Measurements from ENCODE around the gene ATP8B4.

The ATP8B4 gene

GRCh38 chr15:49809894-49810609 is 309.0 kb downstream of the ATP8B4 start:
- no peak overlapping the region for H2AFZ ChIP-seq (ENCODE audit: low read depth, low read length)
- H3K4me1 ChIP-seq (ENCODE audit: insufficient read depth, low read length): no peaks in the 10 kb centered on the region
- no peak overlapping the region for H3K27ac ChIP-seq (ENCODE audit: low read length)
- H3K9me3 ChIP-seq (ENCODE audit: insufficient read depth, low read length, severe bottlenecking): no peaks in the 10 kb centered on the region
- no peaks in the 10 kb centered on the region for H3K27me3 ChIP-seq (ENCODE audit: insufficient read depth, low read length, poor library complexity)
- H3K36me3 ChIP-seq (ENCODE audit: insufficient read depth, low read length): no peaks in the 10 kb centered on the region
- H3K4me2 ChIP-seq (ENCODE audit: insufficient read depth, low read length): no peak overlapping the region
- DNase-seq: no peak
- TF ChIP-seq CTCF (IDR thresholded peaks at IDR 0.05; ENCODE audit: borderline replicate concordance, extremely low read depth, low read length, poor library complexity, severe bottlenecking): no peak
- TF ChIP-seq EZH2 (IDR thresholded peaks at IDR 0.05; ENCODE audit: borderline replicate concordance, low read depth, low read length, severe bottlenecking): no peak
- no peaks in the 10 kb centered on the region for H3K79me2 ChIP-seq (ENCODE audit: insufficient read depth, low read length)
- no peak overlapping the region for H3K4me3 ChIP-seq (ENCODE audit: low read depth in 1 of 2, low read length in 2 of 2)
- H3K9ac ChIP-seq (ENCODE audit: low read depth, low read length): no peak overlapping the region
- no peaks in the 10 kb centered on the region for H4K20me1 ChIP-seq (ENCODE audit: insufficient read depth, low read length)
- no peak for ATAC-seq (ENCODE audit: insufficient read depth, low read depth)

GRCh38 chr15:49808341-49808740 is 310.7 kb downstream of the ATP8B4 start:
- H3K9ac ChIP-seq (ENCODE audit: low read depth, low read length): no peak overlapping the region
- ATAC-seq (ENCODE audit: insufficient read depth, low read depth) (no peak), DNase-seq (no peak)
- no peaks in the 10 kb centered on the region for H3K27me3 ChIP-seq (ENCODE audit: insufficient read depth, low read length, poor library complexity)
- H2AFZ ChIP-seq (ENCODE audit: low read depth, low read length): no peak overlapping the region
- no peaks in the 10 kb centered on the region for H3K4me1 ChIP-seq (ENCODE audit: insufficient read depth, low read length)
- H3K9me3 ChIP-seq (ENCODE audit: insufficient read depth, low read length, severe bottlenecking): no peaks in the 10 kb centered on the region
- no peaks in the 10 kb centered on the region for H4K20me1 ChIP-seq (ENCODE audit: insufficient read depth, low read length)
- H3K27ac ChIP-seq (ENCODE audit: low read length): no peak overlapping the region
- no peak for TF ChIP-seq EZH2 (IDR thresholded peaks at IDR 0.05; ENCODE audit: borderline replicate concordance, low read depth, low read length, severe bottlenecking)
- TF ChIP-seq CTCF (IDR thresholded peaks at IDR 0.05; ENCODE audit: borderline replicate concordance, extremely low read depth, low read length, poor library complexity, severe bottlenecking): no peak
- H3K4me3 ChIP-seq (ENCODE audit: low read depth in 1 of 2, low read length in 2 of 2): no peak overlapping the region
- H3K36me3 ChIP-seq (ENCODE audit: insufficient read depth, low read length): no peaks in the 10 kb centered on the region
- no peak overlapping the region for H3K4me2 ChIP-seq (ENCODE audit: insufficient read depth, low read length)
- no peaks in the 10 kb centered on the region for H3K79me2 ChIP-seq (ENCODE audit: insufficient read depth, low read length)

Measured in DND-41 (cell line).